GM19372 (cell line): ENCODE results near the gene PEAK1.

Source experiments
- ATAC-seq: cut with Tn5 transposase; IDR thresholded peaks from one replicate; pipeline ENCODE4 v1.9.1; 2021; ENCODE audit warnings: mild to moderate bottlenecking, low read depth, moderate library complexity; ENCODE audit not compliant: unreplicated experiment

The PEAK1 gene

DNA sequence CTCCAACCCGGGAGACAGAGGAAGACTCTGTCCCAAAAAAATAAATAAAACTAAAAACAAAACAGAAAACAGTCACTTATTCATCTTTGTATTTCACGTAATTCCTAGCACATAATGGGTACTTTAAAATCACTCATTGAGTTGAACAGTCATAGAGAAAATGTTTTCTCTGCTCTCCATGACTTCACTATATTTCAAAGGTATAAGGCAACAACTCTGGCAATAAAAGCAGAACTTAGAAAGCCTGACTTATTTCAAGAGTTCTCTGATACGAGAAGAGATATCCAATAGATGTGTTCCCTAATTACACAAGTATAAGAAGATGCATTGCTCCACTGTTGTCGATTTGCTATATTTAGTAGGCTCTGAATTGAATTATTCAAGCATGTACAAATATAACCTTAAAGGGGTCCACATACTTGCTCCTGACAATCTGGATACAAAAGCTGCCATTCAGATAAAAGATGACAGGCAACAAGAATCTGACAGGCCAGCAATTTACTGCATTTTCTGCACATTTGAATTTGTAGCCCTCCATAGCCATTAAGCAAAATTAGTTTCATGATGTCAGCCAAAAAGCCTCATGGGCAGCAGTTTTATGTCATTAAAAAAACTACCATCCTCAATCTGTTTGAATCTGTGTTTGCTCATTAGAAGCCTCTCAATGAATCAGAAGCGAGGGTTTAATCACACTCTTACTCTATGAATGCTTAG, 47.9 kb downstream of the PEAK1 start:
- ATAC-seq: no peak

DNA sequence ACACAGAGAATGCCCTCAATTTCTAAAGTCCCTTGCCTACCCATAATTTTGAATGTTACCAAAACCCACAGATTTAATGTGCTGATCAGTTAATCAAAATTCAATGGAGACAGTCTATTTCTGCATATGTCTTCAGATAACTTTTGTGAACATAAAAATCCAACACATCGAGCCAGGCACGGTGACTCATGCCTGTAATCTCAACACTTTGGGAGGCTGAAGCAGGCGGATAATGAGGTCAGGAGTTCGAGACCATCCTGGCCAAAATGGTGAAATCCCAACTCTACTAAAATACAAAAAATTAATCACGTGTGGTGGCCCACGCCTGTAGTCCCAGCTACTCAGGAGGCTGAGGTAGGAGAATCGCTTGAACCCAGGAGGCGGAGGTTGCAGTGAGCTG, 49.3 kb downstream of the PEAK1 start:
- no peak for ATAC-seq

GRCh38 chr15:77369168-77369567, 50.7 kb downstream of the PEAK1 start:
- no peak for ATAC-seq

GRCh38 chr15:77367631-77368030, 52.3 kb downstream of the PEAK1 start:
- no peak for ATAC-seq

DNA sequence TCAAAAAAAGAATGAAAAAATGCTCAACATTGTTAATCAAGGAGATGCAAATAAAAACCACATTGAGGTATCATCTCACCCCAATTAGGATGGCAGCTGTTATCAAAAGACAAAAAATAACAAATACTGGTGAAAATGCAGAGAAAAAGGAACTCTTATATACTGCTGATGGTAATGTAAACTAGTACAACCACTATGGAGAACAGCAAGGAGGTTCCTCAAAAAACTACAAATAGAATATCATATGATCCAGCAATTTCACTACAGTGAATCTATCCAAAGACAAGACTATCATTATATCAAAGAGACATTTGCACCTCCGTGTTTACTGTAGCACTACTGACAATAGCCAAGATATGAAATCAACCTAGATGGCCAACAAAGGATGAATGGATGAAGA, 58.4 kb downstream of the PEAK1 start:
- no peak for ATAC-seq

GRCh38 chr15:77358545-77359240, 61.2 kb downstream of the PEAK1 start:
- ATAC-seq: no peak

DNA sequence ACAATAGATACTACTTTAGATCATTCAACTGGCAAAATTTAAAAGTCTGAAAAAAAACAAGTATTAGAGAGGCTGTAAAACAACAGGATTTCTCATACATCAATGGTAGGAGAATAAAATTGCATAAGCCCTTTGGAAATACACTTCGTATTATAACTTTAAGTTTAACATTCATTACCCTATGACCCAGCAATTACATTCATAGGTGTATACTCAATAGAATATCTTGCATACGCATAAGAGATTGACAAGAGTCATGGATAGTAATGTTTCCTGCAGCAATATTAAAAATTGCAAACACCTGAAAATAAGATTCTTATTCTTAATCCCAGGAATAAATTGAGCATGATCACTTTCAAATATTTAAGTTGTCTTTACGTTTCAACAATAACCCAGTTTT, 63.6 kb downstream of the PEAK1 start:
- no peak for ATAC-seq

DNA sequence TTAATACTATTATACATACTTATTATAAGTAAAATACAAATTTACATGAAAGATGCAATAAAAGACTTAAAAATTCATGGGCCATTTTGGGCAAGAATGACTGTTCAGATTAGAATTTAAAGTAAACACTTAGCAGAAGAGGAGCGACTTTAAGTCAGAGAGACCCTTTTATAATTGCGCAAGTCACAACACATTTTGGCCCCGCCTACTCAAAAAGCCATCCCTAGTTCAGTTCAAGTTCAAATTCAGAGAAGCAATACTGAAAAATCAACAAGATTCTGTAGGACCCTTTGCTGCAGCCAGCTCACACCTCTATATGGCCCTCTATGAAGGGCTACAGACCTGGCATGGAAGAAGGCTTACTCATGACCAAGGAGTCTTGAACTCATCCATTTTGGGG, 64.6 kb downstream of the PEAK1 start:
- no peak for ATAC-seq

- ATAC-seq: no peak
Measured at GRCh38 chr15:77354063-77354462, 65.8 kb downstream of the PEAK1 start.

DNA sequence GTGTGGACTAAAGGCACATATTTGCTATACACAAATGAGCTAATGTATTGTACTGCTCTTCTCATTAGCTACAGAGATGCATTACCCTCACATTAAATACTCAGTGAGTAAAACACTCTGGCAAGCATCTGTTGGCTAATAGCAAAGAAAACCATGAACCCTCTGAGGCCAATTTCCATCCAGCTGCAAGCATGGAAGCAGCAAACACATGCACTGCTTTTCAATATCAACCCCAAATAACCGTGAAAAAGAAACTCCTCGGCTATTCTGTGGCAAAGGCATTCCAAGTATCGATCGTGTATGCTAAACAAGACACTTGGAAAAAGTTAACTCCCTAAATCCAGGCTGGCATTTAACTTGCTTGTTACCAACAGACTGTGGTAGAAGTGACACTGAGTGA, 67.0 kb downstream of the PEAK1 start:
- no peak for ATAC-seq

DNA sequence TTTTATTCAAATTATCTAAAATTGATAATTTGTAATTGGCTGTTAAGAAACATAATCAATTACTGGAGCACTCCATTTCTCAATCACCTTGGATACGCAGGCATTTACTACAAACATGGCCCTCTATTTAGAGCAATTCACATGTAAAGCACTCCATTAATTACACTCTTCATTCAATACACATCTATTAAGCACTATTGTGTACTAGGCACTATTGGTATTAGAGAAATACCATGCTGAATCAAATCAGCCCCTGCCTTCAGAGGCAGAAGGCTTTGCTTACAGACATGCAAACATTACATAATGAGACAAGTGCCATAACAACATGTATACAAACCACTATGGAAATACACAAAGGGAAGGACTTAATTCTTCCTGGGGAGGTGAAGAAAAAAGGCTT, 69.1 kb downstream of the PEAK1 start:
- no peak for ATAC-seq

GRCh38 chr15:77349666-77350065, 70.2 kb downstream of the PEAK1 start:
- no peak for ATAC-seq

DNA sequence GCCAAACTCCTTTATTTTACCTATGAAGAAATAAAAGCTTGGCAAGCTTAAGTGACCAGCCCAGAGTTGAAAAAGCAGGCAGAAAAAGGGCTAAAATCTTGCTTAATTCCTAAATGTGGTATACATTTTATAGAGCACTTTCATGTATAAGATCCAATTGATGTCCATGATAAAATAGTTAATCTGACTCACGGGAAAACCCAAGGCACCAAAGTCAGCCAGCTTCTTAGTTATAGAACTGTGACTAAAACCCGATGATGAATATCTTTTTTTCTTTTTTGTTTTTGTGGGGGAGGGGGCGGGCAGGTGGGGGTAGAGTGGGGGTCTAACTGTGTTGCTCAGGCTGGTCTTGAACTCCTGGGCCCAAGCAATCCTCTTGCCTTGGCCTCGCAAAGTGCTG, 71.4 kb downstream of the PEAK1 start:
- ATAC-seq: no peak

GRCh38 chr15:77347197-77347596, 72.7 kb downstream of the PEAK1 start:
- no peak for ATAC-seq

- ATAC-seq: no peak
Measured at GRCh38 chr15:77346245-77347036, 73.5 kb downstream of the PEAK1 start.

DNA sequence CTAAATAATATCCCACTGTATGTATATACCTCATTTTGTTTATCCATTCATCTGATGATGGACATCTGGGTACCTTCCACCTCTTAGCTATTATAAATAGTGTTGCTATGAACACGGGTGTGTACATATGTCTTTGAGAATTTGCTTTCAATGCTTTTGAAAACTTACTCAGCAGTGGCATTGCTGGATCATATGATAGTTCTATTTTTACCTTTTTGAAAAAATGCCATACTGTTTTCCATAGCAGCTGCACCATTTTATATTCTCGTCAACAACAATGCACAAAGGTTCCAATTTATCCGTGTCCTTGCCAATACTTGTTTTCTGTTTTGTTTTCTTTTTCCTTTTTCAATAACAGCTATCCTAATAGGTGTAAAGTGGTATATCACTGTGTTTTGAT, 77.1 kb downstream of the PEAK1 start:
- no peak for ATAC-seq

- ATAC-seq: no peak
Measured at GRCh38 chr15:77340245-77340644, 79.7 kb downstream of the PEAK1 start.

DNA sequence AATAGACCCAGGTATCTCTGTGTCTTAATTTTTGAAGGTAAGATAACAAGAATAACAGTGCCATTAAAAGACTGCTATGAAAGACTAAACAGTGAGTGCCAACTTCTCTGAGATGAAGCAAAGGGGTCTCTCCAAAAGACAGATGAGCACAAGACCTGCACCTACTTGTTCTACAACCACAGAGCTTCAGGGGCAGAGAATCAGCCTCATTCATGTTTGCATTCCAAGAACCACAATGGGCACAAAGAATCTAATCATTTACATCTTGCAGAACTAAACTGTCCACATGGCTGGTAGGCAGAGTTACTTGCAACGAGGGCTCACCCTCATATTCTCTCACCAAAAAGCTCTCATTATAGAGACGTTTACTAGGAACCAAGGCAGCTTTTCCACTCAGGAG, 83.9 kb downstream of the PEAK1 start:
- ATAC-seq: no peak

DNA sequence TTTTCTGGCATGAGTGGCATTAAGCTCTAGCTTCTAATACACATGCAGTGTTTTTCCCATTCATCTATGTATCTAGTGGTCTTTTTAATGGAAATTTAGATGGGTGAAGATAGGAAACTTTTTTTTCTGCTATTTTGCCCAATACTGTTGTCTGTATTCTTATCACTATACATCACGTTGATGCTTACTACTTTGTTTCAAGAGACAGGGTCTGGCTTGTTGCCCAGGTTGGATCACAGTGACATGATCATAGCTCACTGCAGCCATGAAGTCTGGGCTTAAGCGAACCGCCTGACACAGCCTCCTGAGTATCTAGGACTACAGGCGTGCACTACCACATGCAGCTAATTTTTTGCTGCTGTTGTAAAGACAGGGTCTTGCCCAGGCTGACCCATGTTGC, 84.6 kb downstream of the PEAK1 start:
- ATAC-seq: no peak

GRCh38 chr15:77333166-77333565, 86.7 kb downstream of the PEAK1 start:
- ATAC-seq: no peak

DNA sequence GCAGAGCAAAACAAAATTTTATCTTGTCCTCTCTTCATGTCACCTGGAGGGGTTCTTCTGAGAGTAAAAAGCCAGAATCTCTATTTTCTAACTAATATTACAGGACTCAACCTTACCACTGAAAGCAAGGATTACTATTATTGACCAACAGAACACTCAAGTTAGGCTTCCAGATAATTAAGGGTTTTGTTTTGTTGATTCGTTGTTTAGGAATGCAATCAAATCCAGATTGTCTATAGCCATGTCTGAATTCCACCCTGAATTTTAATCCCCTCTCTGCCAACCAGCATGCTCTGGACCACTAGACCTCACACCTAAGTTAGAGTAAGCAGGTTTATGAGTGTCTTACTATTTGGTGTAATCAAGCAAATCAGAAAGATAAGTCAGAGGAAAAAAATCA, 90.7 kb downstream of the PEAK1 start:
- ATAC-seq: no peak
